ENCODE measurements around the gene MPV17L2.
"Not testable (repeated sequence)": the region's sequence is repeated elsewhere in the genome, so short reads cannot be mapped to it uniquely, and the experiment has no call there.

The MPV17L2 gene

DNA sequence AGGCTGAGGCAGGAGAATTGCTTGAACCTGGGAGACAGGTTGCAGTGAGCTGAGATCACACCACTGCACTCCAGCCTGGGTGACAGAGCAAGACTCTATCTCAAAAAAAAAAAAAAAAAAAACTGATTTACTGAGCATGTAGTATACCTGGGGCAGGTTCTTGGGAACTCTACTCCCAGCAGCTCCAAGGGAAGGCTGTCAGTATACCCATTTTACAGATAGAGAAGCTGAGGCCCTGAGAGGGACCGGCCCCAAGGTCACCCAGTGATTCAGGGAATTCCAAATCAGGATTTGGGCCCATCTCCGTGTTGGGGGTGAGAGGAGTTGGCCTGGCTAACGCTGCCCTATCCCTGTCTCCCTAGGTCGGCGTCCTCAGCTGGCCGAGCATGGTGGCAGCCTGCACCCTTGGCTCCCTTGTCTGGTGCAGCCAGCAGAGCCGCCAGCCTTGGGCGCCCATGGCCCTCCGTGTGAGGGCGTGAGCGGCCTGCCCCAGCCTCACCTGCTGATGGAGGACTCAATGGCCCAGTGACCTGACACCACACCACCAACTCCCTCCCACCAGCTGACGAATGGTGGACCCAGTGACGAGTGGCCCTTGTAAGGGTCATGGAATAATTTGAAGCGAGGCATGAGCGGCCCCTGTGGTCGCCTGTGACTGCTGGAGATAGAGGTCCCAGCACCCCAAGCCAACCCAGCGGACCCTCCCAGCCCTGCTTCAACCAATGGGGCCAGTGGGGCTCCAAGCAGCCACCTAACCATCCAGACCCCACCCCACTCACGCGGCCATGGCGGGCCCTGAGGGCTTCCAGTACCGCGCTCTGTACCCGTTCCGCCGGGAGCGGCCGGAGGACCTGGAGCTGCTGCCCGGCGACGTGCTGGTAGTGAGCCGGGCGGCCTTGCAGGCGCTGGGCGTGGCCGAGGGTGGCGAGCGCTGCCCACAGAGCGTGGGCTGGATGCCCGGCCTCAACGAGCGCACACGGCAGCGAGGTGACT, 37.6 kb upstream of the MPV17L2 start:
- TF ChIP-seq, protein P1, sequence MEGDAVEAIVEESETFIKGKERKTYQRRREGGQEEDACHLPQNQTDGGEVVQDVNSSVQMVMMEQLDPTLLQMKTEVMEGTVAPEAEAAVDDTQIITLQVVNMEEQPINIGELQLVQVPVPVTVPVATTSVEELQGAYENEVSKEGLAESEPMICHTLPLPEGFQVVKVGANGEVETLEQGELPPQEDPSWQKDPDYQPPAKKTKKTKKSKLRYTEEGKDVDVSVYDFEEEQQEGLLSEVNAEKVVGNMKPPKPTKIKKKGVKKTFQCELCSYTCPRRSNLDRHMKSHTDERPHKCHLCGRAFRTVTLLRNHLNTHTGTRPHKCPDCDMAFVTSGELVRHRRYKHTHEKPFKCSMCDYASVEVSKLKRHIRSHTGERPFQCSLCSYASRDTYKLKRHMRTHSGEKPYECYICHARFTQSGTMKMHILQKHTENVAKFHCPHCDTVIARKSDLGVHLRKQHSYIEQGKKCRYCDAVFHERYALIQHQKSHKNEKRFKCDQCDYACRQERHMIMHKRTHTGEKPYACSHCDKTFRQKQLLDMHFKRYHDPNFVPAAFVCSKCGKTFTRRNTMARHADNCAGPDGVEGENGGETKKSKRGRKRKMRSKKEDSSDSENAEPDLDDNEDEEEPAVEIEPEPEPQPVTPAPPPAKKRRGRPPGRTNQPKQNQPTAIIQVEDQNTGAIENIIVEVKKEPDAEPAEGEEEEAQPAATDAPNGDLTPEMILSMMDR (IDR thresholded peaks at IDR 0.05; ENCODE audit: insufficient read depth, low read length, missing control alignments), result no peak
- CTCF ChIA-PET, result interaction anchor here (0.7 to 1.3 kb wide), 2 partner anchors 13 to 42 kb away, joined by 3 to 5 read pairs; no protein-coding TSS in a partner anchor
- POLR2A ChIA-PET, result no interaction called here
- H3K4me3 ChIP-seq (ENCODE audit: low read depth, low read length), result no peak overlapping the region
- no peak for DNase-seq (ENCODE audit: low read depth, low spot score)

- no peak overlapping the region for H3K4me3 ChIP-seq (ENCODE audit: low read depth, low read length)
- ChIA-PET POLR2A (no interaction called here), CTCF (interaction anchor here (0.7 to 1.3 kb wide), 2 partner anchors 12 to 43 kb away, joined by 3 read pairs; no protein-coding TSS in a partner anchor)
- no peak for DNase-seq (ENCODE audit: low read depth, low spot score)
- TF ChIP-seq, protein P1 (IDR thresholded peaks at IDR 0.05; ENCODE audit: insufficient read depth, low read length, missing control alignments), result no peak
Observed at GRCh38 chr19:18156268-18156667, 36.8 kb upstream of the MPV17L2 start.

DNA sequence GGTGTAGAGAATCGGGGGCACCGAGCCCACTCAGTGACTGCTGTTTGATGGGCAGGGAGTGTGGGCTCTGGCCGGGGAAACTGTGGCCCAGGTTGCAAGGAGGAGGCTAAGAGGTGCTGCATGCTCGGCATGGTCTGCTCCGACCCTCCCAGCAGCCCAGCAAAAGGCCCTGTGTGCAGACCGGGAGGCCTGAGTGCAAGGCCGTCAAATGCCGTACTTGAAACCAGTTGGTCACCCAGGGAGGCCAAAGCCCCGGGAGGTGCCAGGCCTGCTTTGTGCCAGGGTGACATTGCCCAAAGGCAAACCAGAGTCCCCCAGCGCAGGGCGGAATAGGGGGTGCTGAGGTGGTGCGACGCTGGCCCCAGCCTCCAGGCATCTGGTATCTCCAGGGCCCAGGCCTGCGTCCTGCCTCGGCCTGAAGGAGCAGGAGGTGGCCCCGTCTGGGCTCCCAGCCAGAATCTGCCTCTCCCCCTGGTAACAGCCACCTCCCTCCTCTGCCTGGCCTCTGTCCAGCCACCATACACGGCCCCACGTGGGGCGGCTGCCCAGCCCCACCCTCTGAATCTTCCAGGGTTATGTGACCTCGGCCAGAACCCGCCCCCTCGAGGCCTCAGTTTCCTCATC, 36.1 kb upstream of the MPV17L2 start:
- peak; percentile 12 for DNase-seq (ENCODE audit: low read depth, low spot score)
- ChIA-PET POLR2A (no interaction called here), CTCF (interaction anchor here (0.7 to 1.5 kb wide), 2 partner anchors 44 kb away, joined by 3 to 8 read pairs; no protein-coding TSS in a partner anchor)
- TF ChIP-seq, protein P1 (IDR thresholded peaks at IDR 0.05; ENCODE audit: insufficient read depth, low read length, missing control alignments), result no peak
- H3K4me3 ChIP-seq (ENCODE audit: low read depth, low read length), result no peak overlapping the region

GRCh38 chr19:18157465-18158063, 35.5 kb upstream of the MPV17L2 start:
- TF ChIP-seq, protein P1 (IDR thresholded peaks at IDR 0.05; ENCODE audit: insufficient read depth, low read length, missing control alignments), result no peak
- ChIA-PET CTCF (interaction anchor here (1.0 to 5.0 kb wide), 3 partner anchors 12 to 96 kb away, joined by 3 to 66 read pairs (median 8); a partner anchor contains a TSS), POLR2A (no interaction called here)

GRCh38 chr19:18158467-18158866, 34.6 kb upstream of the MPV17L2 start:
- ChIA-PET POLR2A (no interaction called here), CTCF (interaction anchor here (0.6 to 5.0 kb wide), 4 partner anchors 11 to 95 kb away, joined by 3 to 66 read pairs (median 6); a partner anchor contains a TSS)
- H3K4me3 ChIP-seq (ENCODE audit: low read depth, low read length), result no peak overlapping the region
- DNase-seq (ENCODE audit: low read depth, low spot score), result no peak
- TF ChIP-seq, protein P1 (IDR thresholded peaks at IDR 0.05; ENCODE audit: insufficient read depth, low read length, missing control alignments), result no peak

More at GRCh38 chr19:18157465-18158063, 35.5 kb upstream of the MPV17L2 start:
- no peak for DNase-seq (ENCODE audit: low read depth, low spot score)
- no peak overlapping the region for H3K4me3 ChIP-seq (ENCODE audit: low read depth, low read length)

DNA sequence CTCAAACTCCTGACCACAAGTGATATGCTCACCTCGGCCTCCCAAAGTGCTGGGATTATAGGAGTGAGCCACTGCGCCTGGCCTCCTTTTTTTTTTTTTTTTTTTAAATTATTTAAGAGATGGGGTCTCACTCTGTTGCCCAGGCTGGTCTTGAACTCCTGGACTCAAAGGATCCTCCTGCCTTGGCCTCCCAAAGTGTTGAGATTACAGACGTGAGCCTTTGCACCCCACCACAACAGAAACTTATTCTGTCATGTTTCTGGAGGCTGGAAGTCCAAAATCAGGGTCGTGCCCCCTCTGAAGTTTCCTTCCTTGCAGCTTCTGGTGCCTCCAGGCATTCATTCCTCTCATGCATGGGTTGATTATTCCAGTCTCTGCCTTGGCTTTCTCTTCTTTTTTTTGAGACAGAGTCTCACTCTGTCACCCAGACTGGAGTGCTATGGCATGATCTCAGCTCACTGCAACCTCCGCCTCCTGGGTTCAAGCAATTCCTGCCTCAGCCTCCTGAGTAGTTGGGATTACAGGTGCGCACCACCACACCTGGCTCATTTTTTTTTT, 33.9 kb upstream of the MPV17L2 start:
- POLR2A ChIA-PET; H3K4me3 ChIP-seq (ENCODE audit: low read depth, low read length); DNase-seq (ENCODE audit: low read depth, low spot score): not testable (repeated sequence)
- CTCF ChIA-PET, result interaction anchor here (0.6 to 5.0 kb wide), 7 partner anchors 17 to 120 kb away, joined by 3 to 66 read pairs (median 5); a partner anchor contains a TSS
